Measurements from ENCODE around the gene PRKD1.

DNA sequence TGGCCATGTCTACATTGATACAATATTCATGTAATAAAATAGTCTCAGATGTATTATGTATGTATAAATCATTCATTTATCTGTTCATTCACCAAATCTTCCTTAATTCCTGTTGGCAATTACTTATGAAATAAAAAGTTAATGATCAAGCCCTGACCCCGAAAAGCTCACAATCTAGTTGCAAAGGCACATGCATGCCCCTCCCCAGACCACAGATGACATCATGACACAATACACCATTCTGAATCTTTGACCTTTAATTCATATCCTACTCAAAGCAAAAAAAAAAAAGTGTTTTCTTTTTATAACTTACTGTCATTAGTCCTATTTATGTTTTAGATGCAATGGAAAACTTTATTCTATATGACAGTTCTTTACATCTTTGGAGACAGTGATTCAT, 346.9 kb downstream of the PRKD1 start:
- TF ChIP-seq CTCF (IDR thresholded peaks at IDR 0.05) (no peak), EP300 (IDR thresholded peaks at IDR 0.05; ENCODE audit: borderline replicate concordance in 1 of 2, low read depth in 1 of 2, low read length in 1 of 2) (no peak), FOSL2 (IDR thresholded peaks at IDR 0.05; ENCODE audit: borderline replicate concordance, low read depth) (no peak), POLR2AphosphoS5 (IDR thresholded peaks at IDR 0.05; ENCODE audit: low read depth, low read length) (no peak)
- TF ChIP-seq, protein P1, sequence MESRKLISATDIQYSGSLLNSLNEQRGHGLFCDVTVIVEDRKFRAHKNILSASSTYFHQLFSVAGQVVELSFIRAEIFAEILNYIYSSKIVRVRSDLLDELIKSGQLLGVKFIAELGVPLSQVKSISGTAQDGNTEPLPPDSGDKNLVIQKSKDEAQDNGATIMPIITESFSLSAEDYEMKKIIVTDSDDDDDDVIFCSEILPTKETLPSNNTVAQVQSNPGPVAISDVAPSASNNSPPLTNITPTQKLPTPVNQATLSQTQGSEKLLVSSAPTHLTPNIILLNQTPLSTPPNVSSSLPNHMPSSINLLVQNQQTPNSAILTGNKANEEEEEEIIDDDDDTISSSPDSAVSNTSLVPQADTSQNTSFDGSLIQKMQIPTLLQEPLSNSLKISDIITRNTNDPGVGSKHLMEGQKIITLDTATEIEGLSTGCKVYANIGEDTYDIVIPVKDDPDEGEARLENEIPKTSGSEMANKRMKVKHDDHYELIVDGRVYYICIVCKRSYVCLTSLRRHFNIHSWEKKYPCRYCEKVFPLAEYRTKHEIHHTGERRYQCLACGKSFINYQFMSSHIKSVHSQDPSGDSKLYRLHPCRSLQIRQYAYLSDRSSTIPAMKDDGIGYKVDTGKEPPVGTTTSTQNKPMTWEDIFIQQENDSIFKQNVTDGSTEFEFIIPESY (IDR thresholded peaks at IDR 0.05; ENCODE audit: borderline replicate concordance, low read depth): no peak

Data from SK-N-SH (cell line).